Fibroblast of lung (primary cell): ENCODE results near the gene YJU2. TPM values are rescaled to one million over a fixed set of nuclear protein-coding genes. Genes with fewer than 3 reads are reported as not detected.
A peak's percentile ranks its signal among the peaks of the same experiment; 100 is the strongest.

Experiments
- DNase-seq, 2 donors: peaks; one replicate each; pipeline versions ENCODE4 v3.0.0 to v3.0.0-alpha.2; 2010; ENCODE audit warnings: low read depth in 2 of 2
- H2AFZ ChIP-seq: 2 replicates; pipeline ENCODE4 v1.5.1; 2012; ENCODE audit warnings: low read length, control low read depth, inconsistent platforms
- H3K27ac ChIP-seq: 2 replicates; pipeline ENCODE4 v1.5.1; 2011; ENCODE audit warnings: low read length, control low read depth; ENCODE audit not compliant: insufficient read depth
- H3K27me3 ChIP-seq: 2 replicates; pipeline ENCODE4 v1.5.1; 2011; ENCODE audit warnings: mild to moderate bottlenecking, low read length; ENCODE audit not compliant: control insufficient read depth, insufficient read depth
- H3K36me3 ChIP-seq: 2 replicates; pipeline ENCODE4 v1.5.1; 2011; ENCODE audit warnings: low read length; ENCODE audit not compliant: control insufficient read depth, insufficient read depth
- H3K4me1 ChIP-seq: 2 replicates; pipeline ENCODE4 v1.5.1; 2011; ENCODE audit warnings: low read length; ENCODE audit not compliant: control insufficient read depth, insufficient read depth; ENCODE audit errors: extremely low read depth
- H3K4me2 ChIP-seq: 2 replicates; pipeline ENCODE4 v1.5.1; 2011; ENCODE audit warnings: low read length, control low read depth; ENCODE audit not compliant: insufficient read depth; ENCODE audit errors: extremely low read depth
- H3K4me3 ChIP-seq, 4 experiments: fragments of 200-600 bp in 1 of 4; sonication (generic) in 1 of 4; replicated peaks in 1 of 4; 2 replicates each; pipeline ENCODE4 v1.5.1; 2011 to 2016; ENCODE audit warnings: low read length in 4 of 4, low read depth in 3 of 4, mild to moderate bottlenecking in 3 of 4, control low read depth in 2 of 4, inconsistent platforms in 1 of 4, mixed read lengths in 1 of 4; ENCODE audit not compliant: insufficient read depth in 1 of 4; ENCODE audit errors: control extremely low read depth in 1 of 4
- H3K79me2 ChIP-seq: 2 replicates; pipeline ENCODE4 v1.5.1; 2012; ENCODE audit warnings: mild to moderate bottlenecking, low read length, inconsistent platforms; ENCODE audit not compliant: control insufficient read depth, insufficient read depth
- H3K9ac ChIP-seq: 2 replicates; pipeline ENCODE4 v1.5.1; 2011; ENCODE audit warnings: mild to moderate bottlenecking, low read length, control low read depth; ENCODE audit not compliant: insufficient read depth
- H3K9me3 ChIP-seq: 2 replicates; pipeline ENCODE4 v1.5.1; 2012; ENCODE audit warnings: low read depth, low read length; ENCODE audit not compliant: control insufficient read depth, insufficient read depth
- H4K20me1 ChIP-seq: 2 replicates; pipeline ENCODE4 v1.5.1; 2011; ENCODE audit warnings: low read length; ENCODE audit not compliant: control insufficient read depth, insufficient read depth; ENCODE audit errors: extremely low read depth
- EZH2 ChIP-seq: IDR thresholded peaks from 2 replicates; pipeline ENCODE4 v1.5.1; 2012; ENCODE audit warnings: low read length, control low read depth, mild to moderate bottlenecking; ENCODE audit errors: missing control alignments
- polyA minus RNA-seq: library from RNA; depleted of rRNA, polyadenylated mRNA; stranded (reverse); fragments of >200 nt; gene quantifications from 2 replicates; pipeline ENCODE4 v1.2.3, GENCODE V29; 2011; ENCODE audit warnings: low replicate concordance
- polyA plus RNA-seq, 2 donors: library from polyadenylated mRNA; depleted of rRNA in 1 of 2; stranded (reverse) in 1 of 2; unstranded in 1 of 2; fragments of >200 nt; gene quantifications; 2 replicates each; pipeline ENCODE4 v1.2.1, GENCODE V29; 2011 to 2012; ENCODE audit warnings: missing spikeins in 1 of 2
- total RNA-seq: library from RNA; depleted of rRNA; stranded (reverse); fragments of >200 nt; gene quantifications from 2 replicates; pipeline ENCODE4 v1.2.1, GENCODE V29; 2014
- TF ChIP-seq, protein P1 (sequence below), 2 donors: IDR thresholded peaks in 1 of 2; conservative IDR thresholded peaks in 1 of 2; 1 replicate in 1 of 2; 2 replicates in 1 of 2; pipeline ENCODE4 v1.5.1; 2011 to 2012; ENCODE audit warnings: low read length in 2 of 2, control low read depth in 1 of 2, inconsistent platforms in 1 of 2, low read depth in 1 of 2, mild to moderate bottlenecking in 1 of 2

Gene YJU2
- total RNA-seq = 12.6 and 14.7 TPM in 2 replicates
- 10.7 and 16.3 TPM in 2 replicates for polyA plus RNA-seq
- polyA plus RNA-seq (2012) = 13.8 and 17.9 TPM in 2 replicates
- polyA minus RNA-seq = 4.5 and 8.9 TPM in 2 replicates

DNA sequence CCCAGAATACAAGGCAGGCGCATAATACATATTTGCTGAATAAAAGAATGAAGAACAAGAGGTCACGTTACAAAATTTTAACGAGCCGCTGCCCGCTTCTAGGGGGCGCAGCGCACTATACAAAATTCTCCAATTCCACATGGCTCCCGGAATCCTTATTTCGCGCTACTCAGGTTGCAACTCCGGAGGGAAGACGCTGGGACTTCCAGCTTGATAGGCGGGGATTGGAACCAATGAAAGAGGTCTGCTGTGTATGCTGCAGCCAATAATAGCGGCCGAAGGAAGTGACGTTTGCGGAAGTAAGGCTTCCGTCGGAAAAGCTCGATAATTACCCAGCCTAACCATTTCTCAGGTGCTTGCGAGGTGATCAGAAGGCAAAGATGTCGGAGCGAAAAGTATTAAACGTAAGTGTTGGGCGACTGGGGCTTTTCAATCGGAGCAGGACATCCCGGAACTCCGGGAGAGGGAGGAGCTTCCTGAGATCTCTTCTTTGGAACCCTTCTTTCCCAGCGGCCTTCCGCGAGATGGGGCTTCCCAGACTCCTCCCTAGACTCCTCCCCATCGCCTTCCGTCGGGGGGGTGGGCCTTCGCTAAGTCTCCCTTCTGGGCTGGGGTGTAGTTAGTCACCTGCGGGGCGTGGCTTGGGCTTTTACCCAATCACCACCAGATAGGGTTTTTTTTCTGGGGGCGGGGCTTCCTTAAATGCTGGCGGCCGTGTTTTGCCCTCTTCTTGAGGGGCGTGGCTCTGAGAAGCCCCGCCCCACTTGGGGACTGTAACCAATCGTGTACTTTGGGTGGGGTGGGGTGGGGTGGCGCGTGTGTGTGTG is at the start of gene YJU2:
TSS of gene YJU2 (plus strand) at position 314 of the 827 bp plus-strand sequence. CDS start at position 381, 67 bp downstream.
- Histone ChIP-seq H3K9me3 (no peaks in the 10 kb centered on the region), H4K20me1 (no peaks in the 10 kb centered on the region)

DNA sequence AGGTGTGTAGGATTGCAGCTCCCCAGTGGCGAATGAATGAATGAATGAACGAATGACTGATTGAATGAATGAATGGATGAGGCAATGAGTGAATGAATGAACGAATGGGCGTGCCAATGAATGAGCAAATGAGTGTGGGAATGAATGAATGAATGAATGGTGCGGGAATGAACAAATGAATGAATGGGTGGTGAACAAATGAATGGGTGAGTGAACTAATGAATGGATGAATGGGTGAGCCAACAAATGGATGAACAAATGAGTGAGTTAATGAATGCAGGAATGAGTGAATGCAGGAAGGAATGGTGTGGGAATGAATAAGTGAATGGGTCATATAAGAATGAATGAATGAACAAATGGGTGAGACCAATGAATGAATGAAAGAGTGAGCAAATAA is 49.7 kb upstream of the YJU2 start:
- Histone ChIP-seq H4K20me1 (no peaks in the 10 kb centered on the region), H3K4me2 (no peak overlapping the region)

More for the DNA sequence above, at the start of gene YJU2:
- Histone ChIP-seq H3K4me2 (peak within 1 kb of the TSS; percentile 92), H3K4me3 (peak within 1 kb of the TSS; percentile 70 to 95 (median 82)), H3K36me3 (peaks cover 6% of the 10 kb centered on the region), H3K27me3 (no peaks in the 10 kb centered on the region), H3K79me2 (peaks cover 1% of the 10 kb centered on the region), H3K27ac (peak within 1 kb of the TSS; percentile 98), H3K4me1 (no peaks in the 10 kb centered on the region), H2AFZ (peak within 1 kb of the TSS; percentile 95), H3K9ac (peak within 1 kb of the TSS; percentile 91)
- peak; percentile 99 to 100 for DNase-seq
- no peak for TF ChIP-seq EZH2
- TF ChIP-seq, protein P1, sequence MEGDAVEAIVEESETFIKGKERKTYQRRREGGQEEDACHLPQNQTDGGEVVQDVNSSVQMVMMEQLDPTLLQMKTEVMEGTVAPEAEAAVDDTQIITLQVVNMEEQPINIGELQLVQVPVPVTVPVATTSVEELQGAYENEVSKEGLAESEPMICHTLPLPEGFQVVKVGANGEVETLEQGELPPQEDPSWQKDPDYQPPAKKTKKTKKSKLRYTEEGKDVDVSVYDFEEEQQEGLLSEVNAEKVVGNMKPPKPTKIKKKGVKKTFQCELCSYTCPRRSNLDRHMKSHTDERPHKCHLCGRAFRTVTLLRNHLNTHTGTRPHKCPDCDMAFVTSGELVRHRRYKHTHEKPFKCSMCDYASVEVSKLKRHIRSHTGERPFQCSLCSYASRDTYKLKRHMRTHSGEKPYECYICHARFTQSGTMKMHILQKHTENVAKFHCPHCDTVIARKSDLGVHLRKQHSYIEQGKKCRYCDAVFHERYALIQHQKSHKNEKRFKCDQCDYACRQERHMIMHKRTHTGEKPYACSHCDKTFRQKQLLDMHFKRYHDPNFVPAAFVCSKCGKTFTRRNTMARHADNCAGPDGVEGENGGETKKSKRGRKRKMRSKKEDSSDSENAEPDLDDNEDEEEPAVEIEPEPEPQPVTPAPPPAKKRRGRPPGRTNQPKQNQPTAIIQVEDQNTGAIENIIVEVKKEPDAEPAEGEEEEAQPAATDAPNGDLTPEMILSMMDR (conservative IDR thresholded peaks at IDR 0.05 in 1 of 2, IDR thresholded peaks at IDR 0.05 in 1 of 2; ENCODE audit: low read depth in 1 of 2, low read length in 2 of 2) = peak; percentile 49 to 56

More for the DNA sequence above, 49.7 kb upstream of the YJU2 start:
- TF ChIP-seq, protein P1 (conservative IDR thresholded peaks at IDR 0.05 in 1 of 2, IDR thresholded peaks at IDR 0.05 in 1 of 2; ENCODE audit: low read depth in 1 of 2, low read length in 2 of 2) = no peak
- TF ChIP-seq EZH2 = no peak
- Histone ChIP-seq H3K4me3 (no peak overlapping the region), H3K27me3 (peaks cover 16% of the 10 kb centered on the region), H3K79me2 (no peaks in the 10 kb centered on the region), H3K9me3 (no peaks in the 10 kb centered on the region), H3K27ac (no peak overlapping the region), H3K4me1 (no peaks in the 10 kb centered on the region), H3K36me3 (no peaks in the 10 kb centered on the region), H3K9ac (no peak overlapping the region), H2AFZ (no peak overlapping the region)
- no peak for DNase-seq
